Stimulated activated CD4-positive, alpha-beta T cell treated with anti-CD3 and anti-CD28 coated beads, Interleukin-4, amount 100 ng/mL, for 48 hours (primary cell): Measurements from ENCODE around the gene ZNF229.
"Not testable (repeated sequence)": the region's sequence is repeated elsewhere in the genome, so short reads cannot be mapped to it uniquely, and the experiment has no call there.

Source experiments
- DNase-seq, 2 donors: peaks; one replicate each; pipeline ENCODE4 v3.0.0-alpha.2; 2020; ENCODE audit warnings: low read depth in 2 of 2

The ZNF229 gene

DNA sequence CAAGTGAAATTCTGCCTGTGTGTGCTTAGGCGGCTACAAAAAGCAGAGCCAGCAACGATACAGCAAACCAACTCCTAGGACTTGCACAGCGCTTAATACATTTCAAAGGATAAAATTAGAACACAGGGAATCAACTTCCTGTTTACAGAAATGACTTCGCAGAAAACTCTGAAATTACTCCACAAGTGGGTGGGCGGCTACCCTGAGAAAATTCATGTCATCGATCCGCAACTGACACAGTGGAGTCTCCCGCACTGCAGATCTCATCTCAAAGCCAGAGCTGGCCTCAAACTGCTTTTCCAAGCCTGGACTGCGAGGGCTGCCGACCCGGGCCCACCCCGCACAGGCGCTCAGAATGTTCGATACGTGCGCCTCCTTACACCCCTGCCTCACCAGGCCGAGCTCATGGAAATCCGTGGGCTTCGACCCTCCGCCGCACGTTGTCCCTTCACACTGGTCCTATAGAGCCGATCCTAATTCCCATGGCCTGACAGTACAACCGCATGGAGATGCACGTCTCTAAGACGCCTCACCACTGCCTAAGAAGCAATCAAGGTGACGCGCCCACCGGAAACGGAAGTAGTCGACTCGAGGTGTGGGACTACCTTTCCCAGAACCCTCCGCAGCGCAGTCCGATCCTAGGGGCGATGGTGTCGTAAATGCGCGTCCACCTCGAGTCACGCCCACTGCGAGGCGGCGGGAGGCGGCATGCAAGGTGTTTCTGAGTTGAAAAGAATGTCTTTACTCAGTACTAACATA lies at the start of gene ZNF229:
TSS of gene ZNF229 (minus strand) at position 557 of the 759 bp plus-strand sequence. CDS start 5,625 bp downstream, outside the sequence.
- DNase-seq: peak; percentile 54 to 61

DNA sequence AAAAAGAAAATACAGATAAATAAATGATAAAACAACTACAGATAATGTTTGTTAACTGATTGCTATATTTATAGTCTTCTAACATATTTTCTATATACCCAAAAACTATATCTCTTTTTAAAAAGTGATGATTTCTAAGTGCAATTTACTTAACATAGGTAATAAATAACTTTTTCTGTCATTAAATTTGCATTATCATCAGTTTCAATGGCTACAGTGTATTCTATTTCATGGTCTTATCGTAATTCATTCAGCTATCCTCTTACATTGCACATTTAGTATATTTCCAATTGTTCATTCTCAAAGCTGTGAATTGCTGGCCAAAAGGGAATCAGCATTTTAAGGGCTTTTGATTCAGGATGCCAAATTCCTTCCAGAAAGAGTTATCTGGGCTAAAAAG lies 48.4 kb upstream of the ZNF229 start:
- no peak for DNase-seq

- no peak for DNase-seq
Observed at GRCh38 chr19:44476559-44477408, 28.5 kb upstream of the ZNF229 start.

- not testable (repeated sequence) for DNase-seq
Observed at GRCh38 chr19:44468730-44469129, 20.5 kb upstream of the ZNF229 start.

DNA sequence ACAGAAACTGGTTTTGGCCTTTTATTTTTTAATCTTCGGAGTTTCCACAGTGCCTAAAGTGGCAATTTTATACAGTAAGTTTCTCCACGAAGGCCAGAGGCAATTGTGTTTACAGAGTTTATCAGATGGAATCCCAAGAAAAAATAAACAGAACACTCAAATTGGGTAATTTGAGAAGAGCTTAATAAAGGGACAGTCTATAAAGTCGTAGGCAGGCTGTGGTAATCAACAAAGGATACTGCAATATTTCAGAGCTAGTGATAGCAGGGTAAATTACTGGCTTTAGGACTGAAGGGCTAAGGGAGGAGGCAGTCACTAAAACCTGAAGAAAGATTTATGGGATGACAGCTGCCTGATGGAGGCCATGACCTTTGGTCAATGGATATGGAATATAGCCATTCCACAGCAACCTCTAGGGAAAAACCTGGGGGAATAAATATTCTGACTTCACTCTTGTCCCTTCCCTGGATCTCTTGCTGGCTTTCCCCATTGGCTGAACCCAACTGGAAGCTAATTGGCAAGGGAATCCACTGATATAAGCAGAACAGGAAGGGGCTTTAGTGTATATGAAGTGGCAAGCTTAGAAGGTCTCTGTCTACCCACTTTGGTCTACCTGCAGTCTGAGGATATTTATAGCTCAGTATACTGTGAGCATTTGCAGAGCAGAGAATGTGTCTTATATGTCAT lies 14.5 kb upstream of the ZNF229 start:
- DNase-seq: not testable (repeated sequence)

DNA sequence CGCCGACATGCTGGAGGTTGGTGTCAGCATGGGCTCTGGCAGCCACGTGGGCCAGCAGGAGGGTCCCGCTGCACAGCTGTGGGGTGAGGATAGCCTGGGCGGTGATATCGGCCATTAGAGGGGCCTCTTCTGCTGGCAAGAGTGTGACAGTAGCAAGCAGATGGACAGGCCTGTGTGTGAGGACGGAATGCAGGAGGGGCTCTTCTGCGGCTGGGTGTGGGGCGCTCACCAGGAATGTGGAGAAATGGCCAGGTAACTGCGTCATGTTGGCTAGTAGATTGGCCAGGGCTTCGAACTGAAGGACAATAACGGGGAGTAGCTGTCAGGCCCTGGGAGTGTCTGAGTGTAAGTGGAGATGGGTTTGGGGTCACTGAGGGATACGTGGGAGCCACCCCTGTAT lies 7.7 kb upstream of the ZNF229 start:
- not testable (repeated sequence) for DNase-seq

DNA sequence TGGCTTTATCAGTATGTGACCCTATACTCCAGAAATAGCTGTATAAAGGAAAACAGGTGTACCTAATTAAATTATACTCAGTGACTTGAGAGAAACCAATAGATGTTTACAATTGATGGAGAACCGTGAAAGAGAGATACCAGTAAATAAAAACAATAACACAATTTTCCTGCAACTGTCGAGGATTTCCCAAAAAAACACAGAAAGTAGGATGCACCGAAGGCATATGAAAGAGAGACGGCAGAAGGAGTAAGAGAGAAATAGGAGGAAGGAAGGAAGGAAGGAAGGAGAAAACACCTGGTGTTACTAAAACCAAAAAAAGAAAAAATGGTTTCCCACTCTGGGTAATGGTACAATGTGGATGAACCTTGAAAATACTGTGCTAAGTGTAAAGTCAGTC lies 6.8 kb upstream of the ZNF229 start:
- DNase-seq: no peak

DNA sequence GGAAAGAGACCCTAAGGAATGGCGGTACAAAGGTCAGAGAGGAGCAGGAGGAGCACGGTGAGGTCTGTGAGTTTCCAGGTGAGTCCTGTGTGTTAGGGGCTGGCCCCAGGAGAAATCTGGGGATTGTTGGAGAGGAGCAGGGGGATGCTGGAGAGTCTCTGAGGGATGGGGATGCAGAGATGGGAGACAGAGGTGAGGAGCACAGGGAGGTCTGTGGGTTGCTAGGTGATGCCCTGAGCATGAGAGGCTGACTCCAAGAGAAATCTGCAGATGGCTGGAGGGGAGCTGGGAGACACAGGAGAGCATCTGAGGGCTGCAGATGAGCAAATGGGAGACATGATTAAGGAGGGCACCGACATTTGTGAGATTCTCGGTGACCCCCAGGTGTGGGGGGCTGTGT lies 4.1 kb upstream of the ZNF229 start:
- no peak for DNase-seq

GRCh38 chr19:44451687-44452086 lies 3.4 kb upstream of the ZNF229 start:
- DNase-seq: no peak

DNA sequence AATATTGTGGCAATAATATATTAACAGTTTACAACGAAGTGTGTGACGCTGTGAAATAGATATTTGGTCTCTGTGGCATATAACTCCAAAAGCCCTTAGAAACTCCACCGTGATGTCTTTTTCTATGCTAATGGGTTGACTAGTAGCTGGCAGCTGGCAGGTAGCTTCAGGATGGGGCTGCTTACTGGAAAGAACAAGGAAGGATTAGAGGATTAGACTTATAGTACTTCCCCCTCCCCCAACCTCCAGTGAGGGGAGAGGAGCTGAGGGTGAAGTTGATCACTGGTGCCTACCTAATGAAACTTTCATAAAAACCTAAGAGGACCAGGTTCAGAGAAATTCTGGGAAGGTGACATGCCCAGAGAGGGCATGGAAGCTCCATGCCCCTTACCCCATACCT lies 9.8 kb downstream of the ZNF229 start:
- no peak for DNase-seq

DNA sequence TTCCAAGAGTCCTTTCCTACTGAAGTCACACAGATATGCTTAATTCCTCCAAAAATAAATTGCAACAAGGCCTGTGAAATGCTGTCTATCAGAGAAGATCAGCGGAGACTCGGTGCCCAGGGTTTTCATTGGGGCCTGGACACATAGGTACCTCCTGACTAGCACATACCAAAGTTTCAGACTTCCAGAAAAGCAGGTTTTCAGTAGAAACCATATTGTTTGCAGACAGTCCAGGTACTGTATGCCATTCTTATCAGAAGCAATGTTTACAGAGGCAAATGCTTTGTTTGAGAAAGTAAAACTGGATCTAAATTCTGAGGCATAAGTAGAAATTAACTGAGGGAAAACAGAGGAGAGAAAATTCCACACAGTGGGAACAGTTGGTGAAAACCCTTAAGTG lies 12.8 kb downstream of the ZNF229 start:
- DNase-seq: no peak

DNA sequence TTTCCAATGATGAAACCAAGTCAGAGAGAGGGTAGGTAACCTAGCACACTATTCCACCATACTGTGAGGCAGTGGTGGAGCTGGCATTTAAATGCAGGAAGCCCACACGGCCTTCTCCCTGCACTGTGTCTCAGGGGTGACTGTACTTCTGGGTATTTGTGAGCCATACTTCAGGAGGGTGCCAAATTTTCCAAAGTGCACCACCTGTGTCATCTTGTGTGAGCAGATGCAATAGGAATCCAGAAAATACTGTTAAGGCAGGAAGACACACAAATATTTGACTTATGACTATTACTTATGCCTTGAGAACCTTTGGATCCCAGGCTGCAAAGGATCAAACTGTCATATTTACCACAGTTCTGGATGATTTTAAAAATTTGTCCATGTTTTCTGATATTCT lies 17.3 kb downstream of the ZNF229 start:
- DNase-seq: no peak

DNA sequence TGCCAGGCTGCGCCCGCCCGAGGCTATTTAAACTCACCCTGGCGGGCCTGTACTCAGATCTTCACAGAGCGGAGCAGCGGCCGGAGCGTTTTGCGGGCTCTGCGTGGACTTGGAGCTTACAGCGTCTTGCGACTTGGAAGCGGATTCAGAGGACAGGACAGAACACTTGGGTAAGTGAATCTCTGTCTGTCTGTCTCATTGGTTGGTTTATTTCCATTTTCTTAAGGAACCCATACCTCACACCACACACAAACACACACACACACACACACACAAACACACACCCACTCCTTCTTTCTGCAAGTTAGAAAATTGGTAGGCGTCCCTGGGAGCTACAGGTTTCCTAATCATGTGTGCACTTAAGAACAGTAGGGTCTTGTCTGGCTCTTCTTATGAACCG lies 32.7 kb downstream of the ZNF229 start:
- not testable (repeated sequence) for DNase-seq

- peak; percentile 67 to 68 for DNase-seq
Observed at GRCh38 chr19:44401139-44402115, 46.8 kb downstream of the ZNF229 start, which contains the start of gene ZNF285. TSS of gene ZNF285 (minus strand) at chr19:44401608. CDS start at chr19:44397213, 4,395 bp downstream.

GRCh38 chr19:44389268-44389667 lies 59.0 kb downstream of the ZNF229 start:
- DNase-seq: not testable (repeated sequence)
